ENCODE results near the gene PDIA4.
"Not testable (repeated sequence)": the region's sequence is repeated elsewhere in the genome, so short reads cannot be mapped to it uniquely, and the experiment has no call there.

The PDIA4 gene

GRCh38 chr7:149003018-149003417 is 25.3 kb downstream of the PDIA4 start:
- DNase-seq, result no peak

DNA sequence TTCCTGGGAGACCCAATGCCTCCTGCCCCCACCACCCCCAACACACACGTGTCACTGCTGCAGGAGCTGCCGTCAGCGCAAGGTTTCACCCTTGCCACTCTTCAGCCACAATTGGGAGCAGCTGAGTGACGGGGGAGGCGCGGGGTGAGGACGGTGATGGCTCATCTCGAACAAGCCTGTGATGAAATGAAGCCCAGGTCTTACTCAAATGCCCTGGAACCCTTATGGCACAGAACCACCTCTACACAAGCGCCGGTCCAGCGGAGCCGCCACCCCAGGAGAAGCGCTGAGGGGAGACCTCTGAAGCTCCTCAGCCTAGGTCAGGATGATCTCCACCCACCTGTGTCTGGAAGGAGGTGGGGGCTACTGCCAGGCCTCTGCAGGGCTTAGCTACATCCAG is 25.7 kb downstream of the PDIA4 start:
- DNase-seq, result no peak

- DNase-seq, result no peak
Measured at GRCh38 chr7:149001427-149002068, 26.8 kb downstream of the PDIA4 start.

GRCh38 chr7:149000961-149001360 is 27.3 kb downstream of the PDIA4 start:
- DNase-seq, result no peak

DNA sequence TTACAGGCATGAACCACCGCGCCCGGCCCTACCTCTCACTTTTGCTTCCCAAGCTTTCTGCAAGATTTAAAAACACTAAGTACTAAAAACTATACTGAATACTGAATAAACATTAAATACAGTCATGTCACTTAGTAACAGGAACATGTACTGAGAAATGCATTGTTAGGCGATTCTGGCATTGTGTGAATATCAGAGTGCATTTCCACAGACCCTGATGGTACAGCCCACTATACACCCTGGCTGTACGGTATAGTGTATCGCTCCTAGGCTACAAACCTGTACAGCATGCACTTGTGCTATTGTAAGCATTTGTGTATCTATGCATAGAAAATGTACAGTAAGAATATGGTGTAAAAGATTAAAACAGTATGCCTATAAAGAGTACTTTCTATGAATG is 29.1 kb downstream of the PDIA4 start:
- DNase-seq, result no peak

DNA sequence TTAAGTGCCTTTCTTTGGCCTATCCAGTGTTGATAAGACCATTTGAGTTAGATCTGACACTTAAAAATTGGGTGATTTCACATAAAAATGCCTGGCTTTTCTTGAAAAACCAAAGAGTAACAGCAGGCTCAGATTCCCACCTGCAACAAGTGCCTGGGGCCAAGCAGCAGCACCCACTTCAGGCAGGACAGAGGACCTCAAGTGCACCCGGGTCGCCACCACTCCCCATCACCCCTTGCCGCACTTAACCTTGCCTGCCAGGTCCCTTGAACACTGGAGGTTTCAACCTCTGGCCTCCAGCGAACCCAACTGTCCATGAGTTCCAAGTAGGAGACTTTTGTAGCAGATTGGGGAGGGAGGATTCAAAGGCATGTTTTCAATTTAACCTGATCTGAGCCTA is 30.8 kb downstream of the PDIA4 start:
- no peak for DNase-seq

DNA sequence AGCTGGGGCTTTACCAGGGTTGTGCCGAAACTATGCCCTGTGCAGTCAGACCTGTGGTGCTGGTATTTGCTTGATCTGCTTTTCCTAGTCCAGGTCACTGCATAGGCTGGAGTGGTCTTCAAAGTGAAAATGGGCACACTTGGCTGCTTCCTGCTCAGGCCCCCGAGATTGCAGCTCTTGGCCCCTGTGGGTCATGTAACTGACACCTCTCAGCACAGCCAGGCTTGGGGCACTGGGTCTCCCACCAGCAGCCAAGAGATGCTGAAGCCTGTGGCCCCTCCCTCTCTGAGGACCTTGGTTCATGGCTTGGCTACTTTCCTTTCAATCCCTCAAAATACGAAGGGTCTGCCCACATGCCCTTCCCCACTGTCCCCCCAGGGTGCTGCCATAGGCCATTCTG is 33.7 kb downstream of the PDIA4 start:
- DNase-seq, result no peak

DNA sequence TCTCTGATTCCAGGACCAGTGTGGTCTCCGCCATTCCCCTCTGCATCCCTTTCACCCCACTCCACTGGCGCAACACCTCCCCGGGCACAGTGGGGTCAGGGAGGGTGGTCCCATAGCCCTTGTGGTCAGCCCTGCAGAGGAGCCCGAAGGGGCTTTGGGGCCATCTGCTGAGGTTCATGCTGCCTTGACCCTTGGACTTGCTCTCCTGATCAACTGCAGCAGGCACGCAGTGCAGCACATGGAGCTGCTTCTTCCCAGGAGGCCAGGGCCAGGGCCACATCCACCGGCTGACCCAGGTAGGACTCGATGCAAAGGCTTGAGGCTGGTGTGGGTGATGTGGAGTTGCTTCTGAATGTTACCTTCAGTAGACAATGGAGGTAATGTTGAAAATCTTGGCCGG is 35.1 kb downstream of the PDIA4 start:
- DNase-seq, result no peak

DNA sequence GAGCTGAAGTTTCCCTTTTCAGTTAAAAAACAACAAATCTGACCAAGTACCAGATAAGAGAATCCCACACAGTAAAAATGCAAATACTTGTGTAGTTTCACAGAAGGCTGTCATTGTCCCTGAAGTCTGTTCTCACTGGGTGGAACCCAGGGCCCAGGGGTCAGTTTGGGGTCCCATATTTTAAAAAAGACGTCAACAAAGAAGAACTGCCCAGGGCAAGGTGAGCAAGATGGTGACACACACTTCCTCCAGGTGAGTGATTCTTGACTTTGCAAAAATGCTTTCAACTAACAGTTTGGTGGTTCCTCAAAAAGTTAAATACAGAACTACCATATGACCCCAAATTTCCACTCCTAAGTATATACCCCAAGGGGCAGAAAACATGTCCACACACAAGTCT is 36.8 kb downstream of the PDIA4 start:
- no peak for DNase-seq

DNA sequence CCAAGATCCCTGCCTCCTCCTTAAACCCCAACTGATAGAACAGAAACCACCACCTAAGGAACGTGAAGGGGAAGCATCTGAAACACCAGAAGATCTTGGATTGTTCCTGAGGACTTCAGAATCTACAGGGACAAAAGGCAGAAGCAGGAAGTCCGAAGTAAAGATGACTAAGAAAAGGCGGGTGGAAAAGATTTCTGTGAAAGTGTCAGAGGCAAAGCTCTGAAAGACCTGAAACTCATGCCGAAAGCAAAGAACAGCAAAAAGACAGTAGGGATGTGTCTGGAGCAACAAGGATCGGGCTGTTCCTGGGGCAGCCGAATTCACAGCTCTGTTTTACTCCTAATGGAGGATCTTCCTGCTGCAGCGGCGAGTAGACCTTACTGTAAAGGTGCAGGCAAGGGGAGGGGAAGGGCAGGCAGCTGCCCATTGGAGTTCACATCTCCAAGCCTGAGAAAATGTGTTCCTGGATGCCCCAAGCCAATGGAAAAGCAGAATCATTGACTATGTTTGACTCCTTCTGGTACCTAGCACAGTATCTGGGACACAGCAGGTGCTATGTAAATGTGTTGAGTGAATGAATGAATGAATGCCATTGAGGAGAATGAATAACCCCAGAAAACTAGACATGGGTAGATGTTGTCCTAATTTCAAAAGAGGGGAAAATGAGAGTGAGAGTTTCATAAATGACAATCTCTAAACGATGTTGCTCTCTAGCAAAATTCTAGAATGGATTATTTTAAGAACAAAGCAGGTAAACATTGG is 40.4 kb downstream of the PDIA4 start:
- no peak for DNase-seq

DNA sequence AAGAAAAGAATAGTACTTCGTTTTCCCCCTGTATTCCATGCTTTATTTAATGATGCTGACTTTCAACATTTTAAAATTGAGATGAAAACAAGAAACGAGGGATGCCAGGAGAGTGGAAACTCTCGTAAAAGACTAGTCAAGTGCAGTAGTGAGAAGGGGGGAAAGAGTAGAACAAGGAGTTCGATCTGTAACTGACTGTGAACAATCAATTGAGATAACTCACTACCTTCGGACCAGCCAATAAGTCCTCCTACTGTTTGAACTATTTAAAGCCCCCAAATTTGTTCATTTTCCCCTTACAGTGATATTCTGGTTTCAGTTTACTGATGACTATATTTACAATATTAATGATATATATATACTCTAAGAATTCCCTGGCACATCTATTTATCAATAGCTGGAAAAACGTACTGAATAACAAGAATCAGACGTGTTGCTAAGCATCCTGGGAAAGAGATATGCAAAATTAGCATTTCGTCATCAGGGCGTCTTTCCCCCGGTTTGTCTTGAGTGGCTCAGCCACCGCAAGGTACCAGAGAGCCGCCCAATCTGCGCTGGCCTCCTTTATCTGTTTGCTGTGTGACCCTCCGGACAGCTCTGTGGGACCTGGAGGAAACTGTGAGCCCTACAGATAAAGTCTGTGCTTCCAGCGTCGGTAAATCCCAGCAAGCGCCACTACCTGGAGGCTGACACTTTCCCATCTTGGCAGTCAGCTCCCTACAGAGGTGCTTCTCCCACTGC is 41.1 kb downstream of the PDIA4 start:
- peak; percentile 84 for DNase-seq

GRCh38 chr7:148986742-148987009 is 41.6 kb downstream of the PDIA4 start:
- no peak for DNase-seq

GRCh38 chr7:148983200-148984146 is 44.8 kb downstream of the PDIA4 start:
- DNase-seq, result peak; percentile 72

- no peak for DNase-seq
Measured at GRCh38 chr7:148982654-148983199, 45.6 kb downstream of the PDIA4 start.

DNA sequence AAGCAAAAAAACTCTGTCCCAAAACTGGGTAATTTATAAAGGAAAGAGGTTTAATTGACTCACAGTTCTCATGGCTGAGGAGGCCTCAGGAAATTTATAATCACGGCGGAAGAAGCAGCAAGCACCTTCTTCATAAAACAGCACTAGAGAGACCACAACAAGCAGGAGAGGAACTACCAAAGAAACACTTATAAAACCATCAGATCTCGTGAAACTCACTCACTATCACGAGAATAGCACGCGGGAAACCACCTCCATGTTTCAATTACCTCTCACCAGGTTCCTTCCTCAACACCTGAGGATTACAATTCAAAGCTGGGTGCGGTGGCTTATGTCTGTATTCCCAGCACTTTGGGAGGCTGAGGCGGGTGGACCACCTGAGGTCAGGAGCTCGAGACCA is 48.5 kb downstream of the PDIA4 start:
- DNase-seq, result no peak

DNA sequence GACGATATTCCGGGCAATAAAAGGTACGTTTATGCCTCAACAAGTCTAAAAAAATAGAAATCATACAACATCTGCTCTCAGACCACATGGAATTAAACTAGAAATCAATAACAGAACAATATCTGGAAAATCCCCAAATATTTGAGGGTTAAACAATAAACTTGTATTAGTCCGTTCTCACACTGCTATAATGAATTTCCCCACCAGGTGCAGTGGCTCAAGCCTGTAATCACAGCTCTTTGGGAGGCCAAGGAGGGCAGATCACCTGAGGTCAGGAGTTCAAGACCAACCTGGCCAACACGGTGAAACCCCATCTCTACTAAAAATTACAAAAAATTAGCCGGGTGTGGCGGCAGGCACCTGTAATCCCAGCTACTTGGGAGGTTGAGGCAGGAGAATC is 49.2 kb downstream of the PDIA4 start:
- DNase-seq, result not testable (repeated sequence)

DNA sequence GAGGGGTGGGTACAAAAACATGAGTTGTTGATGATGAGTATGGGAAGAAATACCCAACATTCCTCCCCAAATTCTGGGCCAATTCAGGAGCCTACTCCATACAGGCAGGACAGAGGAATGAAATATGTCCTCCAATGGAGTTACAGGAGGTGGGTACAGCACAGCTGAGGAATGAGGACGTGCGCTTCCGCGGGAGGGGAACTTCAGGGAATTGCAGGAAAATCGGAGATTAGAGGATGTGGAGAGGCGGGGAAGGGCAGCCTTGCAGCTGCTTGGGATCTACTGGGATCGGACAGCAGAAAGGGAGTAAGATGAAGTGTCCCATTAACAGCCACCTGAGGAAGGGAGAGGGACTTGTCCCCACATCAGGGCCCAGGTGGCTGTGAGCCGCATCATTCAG is 50.2 kb downstream of the PDIA4 start:
- DNase-seq, result no peak

GRCh38 chr7:148975896-148976295 is 52.4 kb downstream of the PDIA4 start:
- no peak for DNase-seq

GRCh38 chr7:148973256-148973655 is 55.0 kb downstream of the PDIA4 start:
- DNase-seq, result no peak

GRCh38 chr7:148972375-148972774 is 55.9 kb downstream of the PDIA4 start:
- DNase-seq, result no peak

- DNase-seq, result no peak
Measured at GRCh38 chr7:148967602-148968001, 60.7 kb downstream of the PDIA4 start.

DNA sequence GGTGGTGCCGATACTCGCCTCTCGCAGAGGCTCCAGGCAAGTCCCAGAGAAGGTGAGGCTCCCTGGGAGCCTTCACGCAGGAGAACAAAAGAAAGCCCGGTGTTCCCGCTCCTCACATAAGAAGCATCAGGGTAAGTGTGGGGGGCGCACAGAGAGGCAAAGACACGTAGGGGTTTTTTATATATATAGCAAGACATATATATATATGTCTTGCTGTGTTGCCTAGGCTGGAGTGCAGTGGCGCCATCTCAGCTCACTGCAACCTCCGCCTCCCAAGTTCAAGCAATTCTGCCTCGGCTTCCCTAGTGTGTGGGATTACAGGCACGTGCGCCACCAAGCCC is 61.3 kb downstream of the PDIA4 start:
- DNase-seq, result no peak

Measured in NCI-H446 treated with DMSO at 0.1 percent for 48 hours (cell line).